Measurements from ENCODE around the gene AFF1. TPM values are rescaled to one million over a fixed set of nuclear protein-coding genes. Genes with fewer than 3 reads are reported as not detected.

AFF1 gene
- total RNA-seq, 3 donors from 2014 or later (not counting 1 experiment from before 2014, with no cell fraction given), result 87.9 to 93.4 (median 91.7) TPM

GRCh38 chr4:87019246-87019791, 84.5 kb downstream of the AFF1 start:
- intact Hi-C loops (cut with micrococcal nuclease), result no loop called here
- Histone ChIP-seq H3K27me3 (ENCODE audit: control insufficient read depth, insufficient read depth, low read length) (no peaks in the 10 kb centered on the region), H3K36me3 (ENCODE audit: control insufficient read depth, insufficient read depth, low read length) (no peaks in the 10 kb centered on the region), H3K4me3 (ENCODE audit: low read length) (no peak overlapping the region), H3K27ac (ENCODE audit: low read length) (no peak overlapping the region), H3K4me1 (ENCODE audit: control insufficient read depth, insufficient read depth, low read length) (peaks cover 8% of the 10 kb centered on the region), H3K9me3 (ENCODE audit: control insufficient read depth, insufficient read depth, low read length) (no peaks in the 10 kb centered on the region)
- 79% methylated on average over 3 of the region's 4 CpGs for WGBS (ENCODE audit: insufficient coverage)
- Mint-ChIP-seq H3K9me3 (no peaks in the 10 kb centered on the region), H3K36me3 (no peaks in the 10 kb centered on the region), H3K27ac (peak overlapping the region; percentile 9 to 79), H3K27me3 (ENCODE audit: low read depth in 2 of 2) (no peaks in the 10 kb centered on the region), H3K4me1 (peaks cover 62 to 67% of the 10 kb centered on the region in 2 donors), H3K4me3 (no peak overlapping the region)
- ATAC-seq (no peak), DNase-seq (no peak)
- TF ChIP-seq, protein P1, sequence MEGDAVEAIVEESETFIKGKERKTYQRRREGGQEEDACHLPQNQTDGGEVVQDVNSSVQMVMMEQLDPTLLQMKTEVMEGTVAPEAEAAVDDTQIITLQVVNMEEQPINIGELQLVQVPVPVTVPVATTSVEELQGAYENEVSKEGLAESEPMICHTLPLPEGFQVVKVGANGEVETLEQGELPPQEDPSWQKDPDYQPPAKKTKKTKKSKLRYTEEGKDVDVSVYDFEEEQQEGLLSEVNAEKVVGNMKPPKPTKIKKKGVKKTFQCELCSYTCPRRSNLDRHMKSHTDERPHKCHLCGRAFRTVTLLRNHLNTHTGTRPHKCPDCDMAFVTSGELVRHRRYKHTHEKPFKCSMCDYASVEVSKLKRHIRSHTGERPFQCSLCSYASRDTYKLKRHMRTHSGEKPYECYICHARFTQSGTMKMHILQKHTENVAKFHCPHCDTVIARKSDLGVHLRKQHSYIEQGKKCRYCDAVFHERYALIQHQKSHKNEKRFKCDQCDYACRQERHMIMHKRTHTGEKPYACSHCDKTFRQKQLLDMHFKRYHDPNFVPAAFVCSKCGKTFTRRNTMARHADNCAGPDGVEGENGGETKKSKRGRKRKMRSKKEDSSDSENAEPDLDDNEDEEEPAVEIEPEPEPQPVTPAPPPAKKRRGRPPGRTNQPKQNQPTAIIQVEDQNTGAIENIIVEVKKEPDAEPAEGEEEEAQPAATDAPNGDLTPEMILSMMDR (IDR thresholded peaks at IDR 0.05), result no peak

DNA sequence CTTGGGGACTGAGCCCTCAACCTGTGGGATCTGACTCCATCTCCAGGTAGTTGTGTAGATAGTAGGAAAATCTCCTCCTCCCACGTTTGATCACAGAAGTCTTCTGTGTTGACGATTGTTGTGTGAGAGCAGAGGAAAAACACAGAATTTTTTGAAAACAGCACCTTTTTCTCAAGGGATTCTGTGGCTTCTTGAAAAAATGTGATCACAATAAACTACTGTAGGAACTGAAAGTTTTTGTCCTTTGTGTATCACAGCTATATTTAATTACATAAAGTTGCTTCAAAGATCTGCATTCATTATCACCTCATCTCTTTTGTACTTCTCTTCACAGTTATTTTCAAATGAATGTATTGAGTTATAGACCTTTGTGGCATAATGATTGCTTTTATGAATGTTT, 85.1 kb downstream of the AFF1 start:
- no peaks in the 10 kb centered on the region for H3K36me3 ChIP-seq (ENCODE audit: control insufficient read depth, insufficient read depth, low read length)

DNA sequence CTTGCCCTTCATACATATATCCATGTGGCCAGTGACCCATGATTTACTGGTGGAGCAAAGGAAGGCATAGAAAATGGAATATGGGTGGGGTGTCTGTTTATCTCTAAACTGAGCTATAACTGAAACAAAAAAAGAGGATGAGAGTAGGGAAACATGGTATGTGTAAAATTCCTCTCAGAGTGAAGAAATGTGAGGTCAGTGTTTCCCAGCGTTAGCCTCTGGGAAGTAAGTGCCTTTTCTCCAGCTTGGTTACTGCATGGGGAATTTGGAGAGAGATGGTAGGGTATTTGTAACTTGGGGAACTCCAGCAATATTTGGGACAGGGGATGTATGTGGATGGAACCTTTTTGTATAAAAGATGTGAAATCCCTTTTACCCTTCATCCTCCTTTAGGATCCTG, 89.4 kb downstream of the AFF1 start:
- peak overlapping the region in 1 of 2 donors; percentile 13 for H3K27ac Mint-ChIP-seq
- Histone ChIP-seq H3K9me3 (ENCODE audit: control insufficient read depth, insufficient read depth, low read length) (no peaks in the 10 kb centered on the region), H3K36me3 (ENCODE audit: control insufficient read depth, insufficient read depth, low read length) (no peaks in the 10 kb centered on the region), H3K27ac (ENCODE audit: low read length) (no peak overlapping the region), H3K4me1 (ENCODE audit: control insufficient read depth, insufficient read depth, low read length) (peaks cover 9% of the 10 kb centered on the region), H3K27me3 (ENCODE audit: control insufficient read depth, insufficient read depth, low read length) (no peaks in the 10 kb centered on the region), H3K4me3 (ENCODE audit: low read length) (no peak overlapping the region)
- intact Hi-C loops (cut with micrococcal nuclease), result no loop called here
- DNase-seq (no peak), ATAC-seq (no peak)
- no peaks in the 10 kb centered on the region for H3K27me3 Mint-ChIP-seq (ENCODE audit: low read depth in 2 of 2)
- H3K36me3 Mint-ChIP-seq, result no peaks in the 10 kb centered on the region
- peaks cover 54 to 60% of the 10 kb centered on the region in 2 donors for H3K4me1 Mint-ChIP-seq
- WGBS (ENCODE audit: insufficient coverage), result 97% methylated on average over 1 of the region's 1 CpG
- H3K4me3 Mint-ChIP-seq, result no peak overlapping the region
- H3K9me3 Mint-ChIP-seq, result no peaks in the 10 kb centered on the region
- TF ChIP-seq, protein P1 (IDR thresholded peaks at IDR 0.05), result no peak

More for the DNA sequence above, 85.1 kb downstream of the AFF1 start:
- Histone ChIP-seq H3K4me3 (ENCODE audit: low read length) (no peak overlapping the region), H3K4me1 (ENCODE audit: control insufficient read depth, insufficient read depth, low read length) (peaks cover 8% of the 10 kb centered on the region), H3K9me3 (ENCODE audit: control insufficient read depth, insufficient read depth, low read length) (no peaks in the 10 kb centered on the region), H3K27me3 (ENCODE audit: control insufficient read depth, insufficient read depth, low read length) (no peaks in the 10 kb centered on the region), H3K27ac (ENCODE audit: low read length) (no peak overlapping the region)
- Mint-ChIP-seq H3K27ac (peak overlapping the region; percentile 30 to 79), H3K9me3 (no peaks in the 10 kb centered on the region), H3K36me3 (no peaks in the 10 kb centered on the region), H3K27me3 (ENCODE audit: low read depth in 2 of 2) (no peaks in the 10 kb centered on the region), H3K4me3 (no peak overlapping the region), H3K4me1 (peaks cover 58 to 62% of the 10 kb centered on the region in 2 donors)
- DNase-seq (no peak), ATAC-seq (no peak)
- TF ChIP-seq, protein P1 (IDR thresholded peaks at IDR 0.05), result no peak
- WGBS (ENCODE audit: insufficient coverage), result 67% methylated on average over 1 of the region's 2 CpGs
- intact Hi-C loops (cut with micrococcal nuclease), result no loop called here

GRCh38 chr4:87025023-87025613, 90.3 kb downstream of the AFF1 start:
- no peak for ATAC-seq
- H3K4me1 Mint-ChIP-seq, result peaks cover 51% of the 10 kb centered on the region in 2 donors
- Histone ChIP-seq H3K9me3 (ENCODE audit: control insufficient read depth, insufficient read depth, low read length) (no peaks in the 10 kb centered on the region), H3K4me1 (ENCODE audit: control insufficient read depth, insufficient read depth, low read length) (peaks cover 4% of the 10 kb centered on the region), H3K36me3 (ENCODE audit: control insufficient read depth, insufficient read depth, low read length) (no peaks in the 10 kb centered on the region), H3K27me3 (ENCODE audit: control insufficient read depth, insufficient read depth, low read length) (no peaks in the 10 kb centered on the region), H3K27ac (ENCODE audit: low read length) (no peak overlapping the region), H3K4me3 (ENCODE audit: low read length) (no peak overlapping the region)
- intact Hi-C loops (cut with micrococcal nuclease), result no loop called here
- TF ChIP-seq, protein P1 (IDR thresholded peaks at IDR 0.05), result no peak
- no peak overlapping the region for H3K4me3 Mint-ChIP-seq
- H3K27ac Mint-ChIP-seq, result no peak overlapping the region
- H3K36me3 Mint-ChIP-seq, result no peaks in the 10 kb centered on the region
- H3K9me3 Mint-ChIP-seq, result no peaks in the 10 kb centered on the region
- no peak for DNase-seq
- WGBS (ENCODE audit: insufficient coverage), result 97% methylated on average over 4 of the region's 5 CpGs
- no peaks in the 10 kb centered on the region for H3K27me3 Mint-ChIP-seq (ENCODE audit: low read depth in 2 of 2)

Measured in natural killer cell (primary cell).